Cardiac muscle cell (in vitro differentiated cells and primary cell): ENCODE measurements around the gene SNAP29. TPM values are rescaled to one million over a fixed set of nuclear protein-coding genes. Genes with fewer than 3 reads are reported as not detected.
A peak's percentile ranks its signal among the peaks of the same experiment; 100 is the strongest.

Source experiments
- DNase-seq, 2 donors: peaks; one replicate each; pipeline versions ENCODE4 v3.0.0 to v3.0.0-alpha.2; 2010 to 2017; ENCODE audit warnings: low read depth in 1 of 2, low spot score in 1 of 2
- H3K27ac ChIP-seq: fragments of 200-600 bp; sonication (generic); 2 replicates; pipeline ENCODE4 v1.5.1; 2016
- H3K27me3 ChIP-seq: fragments of 200-600 bp; sonication (generic); 2 replicates; pipeline ENCODE4 v1.6.0; 2016; ENCODE audit warnings: control low read depth
- H3K36me3 ChIP-seq: fragments of 200-600 bp; sonication (generic); 2 replicates; pipeline ENCODE4 v1.5.1; 2016; ENCODE audit warnings: control low read depth
- H3K4me1 ChIP-seq: fragments of 200-600 bp; sonication (generic); 2 replicates; pipeline ENCODE4 v1.8.1; 2017; ENCODE audit warnings: low read depth, mild to moderate bottlenecking, mixed run types
- H3K4me3 ChIP-seq: fragments of 200-600 bp; sonication (generic); 2 replicates; pipeline ENCODE4 v1.5.1; 2016; ENCODE audit warnings: mild to moderate bottlenecking
- H3K9me3 ChIP-seq: fragments of 200-600 bp; sonication (generic); 2 replicates; pipeline ENCODE4 v1.5.1; 2017; ENCODE audit warnings: low read depth, mild to moderate bottlenecking, control low read depth
- polyA plus RNA-seq: library from polyadenylated mRNA; unstranded; fragments of >200 nt; fragmentation: Nextera tagmentation; extraction: Ambion mirVana; gene quantifications from 2 replicates; pipeline ENCODE4 v1.2.1, GENCODE V29; 2016
- total RNA-seq: library from RNA; depleted of rRNA; stranded (reverse); fragments of >200 nt; gene quantifications from 2 replicates; pipeline ENCODE4 v1.2.3, GENCODE V29; 2016
- TF ChIP-seq, protein P1 (sequence below): IDR thresholded peaks from 2 replicates; pipeline ENCODE4 v1.5.1; 2012; ENCODE audit warnings: low read depth, mild to moderate bottlenecking, low read length

SNAP29 gene
- total and polyA plus RNA-seq, 2 experiments from 2014 or later: 22.0 to 37.9 TPM

GRCh38 chr22:20882855-20883254 lies 24.0 kb downstream of the SNAP29 start:
- TF ChIP-seq, protein P1, sequence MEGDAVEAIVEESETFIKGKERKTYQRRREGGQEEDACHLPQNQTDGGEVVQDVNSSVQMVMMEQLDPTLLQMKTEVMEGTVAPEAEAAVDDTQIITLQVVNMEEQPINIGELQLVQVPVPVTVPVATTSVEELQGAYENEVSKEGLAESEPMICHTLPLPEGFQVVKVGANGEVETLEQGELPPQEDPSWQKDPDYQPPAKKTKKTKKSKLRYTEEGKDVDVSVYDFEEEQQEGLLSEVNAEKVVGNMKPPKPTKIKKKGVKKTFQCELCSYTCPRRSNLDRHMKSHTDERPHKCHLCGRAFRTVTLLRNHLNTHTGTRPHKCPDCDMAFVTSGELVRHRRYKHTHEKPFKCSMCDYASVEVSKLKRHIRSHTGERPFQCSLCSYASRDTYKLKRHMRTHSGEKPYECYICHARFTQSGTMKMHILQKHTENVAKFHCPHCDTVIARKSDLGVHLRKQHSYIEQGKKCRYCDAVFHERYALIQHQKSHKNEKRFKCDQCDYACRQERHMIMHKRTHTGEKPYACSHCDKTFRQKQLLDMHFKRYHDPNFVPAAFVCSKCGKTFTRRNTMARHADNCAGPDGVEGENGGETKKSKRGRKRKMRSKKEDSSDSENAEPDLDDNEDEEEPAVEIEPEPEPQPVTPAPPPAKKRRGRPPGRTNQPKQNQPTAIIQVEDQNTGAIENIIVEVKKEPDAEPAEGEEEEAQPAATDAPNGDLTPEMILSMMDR: no peak
- no peak for DNase-seq

DNA sequence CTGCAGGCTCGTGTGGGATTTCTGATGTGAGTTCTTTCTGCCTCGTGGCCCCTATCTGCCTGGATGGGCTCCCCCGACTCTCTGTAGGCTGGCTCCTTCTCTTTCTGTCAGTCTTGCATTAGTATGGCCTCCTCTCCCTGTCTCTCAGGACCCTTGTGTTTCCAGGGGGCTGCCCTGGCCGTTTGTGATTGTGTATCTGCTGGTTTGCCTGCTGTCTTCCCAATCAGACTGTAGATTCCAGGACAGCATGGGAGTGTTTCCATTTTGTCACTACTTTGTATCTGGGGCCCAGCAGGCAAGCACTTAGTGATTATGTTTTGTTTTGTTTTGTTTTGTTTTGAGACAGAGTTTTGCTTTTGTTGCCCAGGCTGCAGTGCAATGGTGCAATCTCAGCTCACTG lies 25.6 kb downstream of the SNAP29 start:
- no peak for DNase-seq
- Histone ChIP-seq H3K4me3 (no peak overlapping the region), H3K27ac (peak overlapping the region; percentile 87), H3K9me3 (no peaks in the 10 kb centered on the region), H3K36me3 (peaks cover 12% of the 10 kb centered on the region), H3K4me1 (peaks cover 12% of the 10 kb centered on the region), H3K27me3 (no peaks in the 10 kb centered on the region)
- TF ChIP-seq, protein P1: no peak

More at GRCh38 chr22:20882855-20883254, 24.0 kb downstream of the SNAP29 start:
- H3K4me1 ChIP-seq: peaks cover 12% of the 10 kb centered on the region
- no peak overlapping the region for H3K4me3 ChIP-seq
- H3K27ac ChIP-seq: no peak overlapping the region
- no peaks in the 10 kb centered on the region for H3K27me3 ChIP-seq
- H3K9me3 ChIP-seq: no peaks in the 10 kb centered on the region
- H3K36me3 ChIP-seq: peaks cover 6% of the 10 kb centered on the region

DNA sequence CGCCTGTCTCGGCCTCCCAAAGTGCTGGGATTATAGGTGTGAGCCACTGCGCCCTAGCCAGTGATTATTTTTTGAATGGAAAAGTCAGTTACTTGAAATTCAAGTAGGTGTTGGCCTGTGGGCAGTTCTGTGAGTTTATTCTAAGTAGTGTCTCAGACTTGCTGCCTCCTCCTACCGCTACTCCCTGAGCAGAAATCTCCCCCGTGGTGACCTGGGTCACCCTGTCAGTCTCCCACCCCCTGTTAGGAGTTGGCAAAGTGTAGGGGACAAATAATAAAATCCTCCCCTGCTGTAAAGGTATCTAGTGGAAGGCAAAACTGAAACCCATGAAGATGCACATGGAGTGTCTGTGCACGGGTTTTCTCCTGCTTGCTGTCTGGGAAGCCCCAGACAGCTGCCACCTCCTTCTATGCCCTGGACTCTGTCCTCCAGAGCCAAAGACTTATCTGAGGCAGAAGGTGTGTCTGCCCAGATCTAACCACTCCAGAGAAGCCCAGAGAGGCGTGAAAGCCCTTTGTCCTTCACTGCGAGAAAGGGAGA lies 26.3 kb downstream of the SNAP29 start:
- no peaks in the 10 kb centered on the region for H3K27me3 ChIP-seq
- no peaks in the 10 kb centered on the region for H3K9me3 ChIP-seq
- peaks cover 12% of the 10 kb centered on the region for H3K4me1 ChIP-seq
- TF ChIP-seq, protein P1: no peak
- H3K27ac ChIP-seq: peak overlapping the region; percentile 87
- peaks cover 12% of the 10 kb centered on the region for H3K36me3 ChIP-seq
- no peak overlapping the region for H3K4me3 ChIP-seq
- DNase-seq: no peak

DNA sequence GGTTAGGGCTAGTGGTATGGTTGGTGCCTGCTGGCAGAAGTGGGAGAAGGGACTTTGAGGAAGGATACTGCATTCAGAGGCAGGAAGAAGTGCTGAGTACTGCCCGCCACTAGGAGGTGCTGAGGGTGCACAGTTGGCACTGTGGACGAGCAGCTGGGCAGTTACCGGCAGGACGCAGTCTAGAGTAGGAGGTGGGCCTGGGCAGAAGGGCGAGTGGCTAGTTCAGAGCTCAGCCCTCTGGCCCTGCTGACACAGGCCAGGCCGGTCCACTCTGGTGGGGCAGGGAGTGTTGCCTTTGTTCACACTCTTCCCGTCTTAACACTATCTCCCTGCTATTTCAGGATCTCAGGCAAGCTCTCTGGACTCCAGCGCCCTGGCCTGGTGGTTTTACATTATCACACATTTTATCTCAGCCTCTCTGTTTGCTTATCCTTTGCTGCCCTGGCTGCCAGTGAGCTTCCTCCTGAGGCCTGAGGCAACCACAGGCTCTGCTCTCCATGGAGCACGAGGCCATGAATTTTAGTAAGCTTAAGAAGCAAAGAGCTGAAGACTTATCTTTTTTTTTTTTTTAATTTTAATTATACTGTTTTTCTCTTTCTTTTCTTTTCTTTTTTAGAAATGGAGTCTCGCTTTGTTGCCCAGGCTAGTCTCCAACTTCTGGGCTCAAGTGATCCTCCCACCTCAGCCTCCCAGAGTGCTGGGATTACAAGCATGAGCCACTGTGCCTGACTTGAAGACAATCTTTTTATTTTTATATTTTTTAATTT lies 26.9 kb downstream of the SNAP29 start:
- H3K27me3 ChIP-seq: no peaks in the 10 kb centered on the region
- H3K4me1 ChIP-seq: peaks cover 12% of the 10 kb centered on the region
- TF ChIP-seq, protein P1: peak; percentile 97
- H3K9me3 ChIP-seq: no peaks in the 10 kb centered on the region
- H3K36me3 ChIP-seq: peaks cover 12% of the 10 kb centered on the region
- DNase-seq: peak; percentile 84 to 92
- peak overlapping the region; percentile 87 for H3K27ac ChIP-seq
- H3K4me3 ChIP-seq: no peak overlapping the region

- no peak for DNase-seq
- Histone ChIP-seq H3K27ac (no peak overlapping the region), H3K4me1 (peaks cover 12% of the 10 kb centered on the region), H3K36me3 (peaks cover 10% of the 10 kb centered on the region), H3K9me3 (no peaks in the 10 kb centered on the region), H3K27me3 (no peaks in the 10 kb centered on the region), H3K4me3 (no peak overlapping the region)
- TF ChIP-seq, protein P1: no peak
These were observed 28.6 kb downstream of the SNAP29 start for GRCh38 chr22:20887375-20887774.
